CD8-positive, alpha-beta memory T cell (primary cell): ENCODE results near the gene DAB1. TPM values are rescaled to one million over a fixed set of nuclear protein-coding genes. Genes with fewer than 3 reads are reported as not detected.
"Not testable (repeated sequence)": the region's sequence is repeated elsewhere in the genome, so short reads cannot be mapped to it uniquely, and the experiment has no call there.

ENCODE experiments used
- CTCF ChIA-PET: fragments of 350-600 bp; sonication (Branson Sonifier 250); formaldehyde crosslinking; loops from one replicate; lab custom pipeline; 2021; ENCODE audit warnings: antibody characterized with exemption; lab: Charles Lee
- POLR2A ChIA-PET: fragments of 350-600 bp; sonication (Branson Sonifier 250); formaldehyde crosslinking; loops from one replicate; lab custom pipeline; 2021; ENCODE audit warnings: antibody characterized with exemption; lab: Charles Lee
- DNase-seq, 5 donors: peaks; one replicate each; pipeline versions ENCODE4 v3.0.0 to v3.0.0-alpha.2; 2020 to 2022; ENCODE audit warnings: mixed read lengths in 1 of 5
- H3K27ac ChIP-seq: one replicate; pipeline ENCODE4 v1.7.0; 2013; ENCODE audit warnings: low read depth, mild to moderate bottlenecking, low read length, moderate library complexity
- H3K27me3 ChIP-seq: 2 replicates; pipeline ENCODE4 v1.7.0; 2013; ENCODE audit warnings: low read length, mild to moderate bottlenecking; ENCODE audit not compliant: insufficient read depth, poor library complexity, severe bottlenecking
- H3K36me3 ChIP-seq: 2 replicates; pipeline ENCODE4 v1.7.0; 2013; ENCODE audit warnings: mild to moderate bottlenecking, low read length, moderate library complexity; ENCODE audit not compliant: insufficient read depth
- H3K4me1 ChIP-seq: 2 replicates; pipeline ENCODE4 v1.7.0; 2013; ENCODE audit warnings: mild to moderate bottlenecking, low read length, moderate library complexity; ENCODE audit not compliant: insufficient read depth
- H3K4me3 ChIP-seq: 2 replicates; pipeline ENCODE4 v1.7.0; 2013; ENCODE audit warnings: mild to moderate bottlenecking, low read length
- H3K9me3 ChIP-seq: 2 replicates; pipeline ENCODE4 v1.7.0; 2013; ENCODE audit warnings: mild to moderate bottlenecking, low read length
- H3K27ac Mint-ChIP-seq, 8 donors: one replicate each; pipeline ENCODE4 v1.8.0; 2020 to 2021; ENCODE audit warnings: mixed read lengths in 8 of 8, mild to moderate bottlenecking in 6 of 8, inconsistent platforms in 3 of 8, moderate library complexity in 3 of 8
- H3K27me3 Mint-ChIP-seq, 2 donors: one replicate each; pipeline ENCODE4 v1.8.0; 2020 to 2021; ENCODE audit warnings: mixed read lengths in 2 of 2, mild to moderate bottlenecking in 1 of 2, moderate library complexity in 1 of 2
- H3K36me3 Mint-ChIP-seq, 3 donors: one replicate each; pipeline ENCODE4 v1.8.0; 2020 to 2021; ENCODE audit warnings: mixed read lengths in 3 of 3, inconsistent platforms in 1 of 3, mild to moderate bottlenecking in 1 of 3
- H3K4me1 Mint-ChIP-seq, 3 donors: one replicate each; pipeline ENCODE4 v1.8.0; 2020 to 2021; ENCODE audit warnings: mixed read lengths in 3 of 3, inconsistent platforms in 1 of 3, mild to moderate bottlenecking in 1 of 3
- H3K4me3 Mint-ChIP-seq, 7 donors: one replicate each; pipeline ENCODE4 v1.8.0; 2020 to 2021; ENCODE audit warnings: mixed read lengths in 7 of 7, mild to moderate bottlenecking in 6 of 7, moderate library complexity in 4 of 7, inconsistent platforms in 2 of 7
- H3K9me3 Mint-ChIP-seq, 5 donors: one replicate each; pipeline ENCODE4 v1.8.0; 2020 to 2022; ENCODE audit warnings: mixed read lengths in 5 of 5, mild to moderate bottlenecking in 3 of 5, moderate library complexity in 2 of 5, inconsistent platforms in 1 of 5
- polyA plus RNA-seq: library from polyadenylated mRNA; unstranded; fragments of 300-500 nt; fragmentation: Illumina TruSeq; gene quantifications from one replicate; pipeline ENCODE4 v1.2.3, GENCODE V29; 2021
- total RNA-seq, 2 experiments: library from RNA; stranded (reverse); gene quantifications; one replicate each; pipeline ENCODE4 v1.2.3, GENCODE V29; 2021

The DAB1 gene
- total and polyA plus RNA-seq, 3 experiments from 2014 or later, result 0.09 to 1.7 TPM; not detected in 1

DNA sequence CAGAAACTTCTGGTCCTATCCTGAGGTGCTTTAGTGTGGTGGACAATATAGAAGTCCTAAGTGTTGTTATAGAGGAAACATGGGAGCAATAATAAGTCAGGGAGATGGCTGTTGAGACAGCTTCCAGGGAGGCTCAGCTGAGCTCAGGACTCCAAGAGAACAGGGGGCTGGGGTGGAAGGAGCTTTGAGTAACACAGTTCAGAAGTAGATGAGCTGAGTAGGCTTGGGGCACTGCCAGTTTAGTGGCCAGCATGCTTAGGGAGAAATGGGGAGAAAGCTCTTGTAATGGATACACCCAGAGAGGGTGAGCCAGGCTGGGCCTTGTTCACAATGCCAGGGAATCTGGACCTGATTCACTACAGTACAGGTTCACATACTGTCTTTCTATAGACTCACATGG, 201.6 kb downstream of the DAB1 start:
- Histone ChIP-seq H3K36me3 (no peaks in the 10 kb centered on the region), H3K27me3 (no peaks in the 10 kb centered on the region), H3K4me1 (no peaks in the 10 kb centered on the region), H3K27ac (no peak overlapping the region), H3K9me3 (no peaks in the 10 kb centered on the region), H3K4me3 (no peak overlapping the region)
- H3K9me3 Mint-ChIP-seq, result peaks cover 0 to 9% (median 3%) of the 10 kb centered on the region in 5 donors
- no peak overlapping the region for H3K27ac Mint-ChIP-seq
- H3K4me1 Mint-ChIP-seq, result no peaks in the 10 kb centered on the region
- no peak overlapping the region for H3K4me3 Mint-ChIP-seq
- H3K27me3 Mint-ChIP-seq, result peaks cover 0 to 1% of the 10 kb centered on the region in 2 donors
- ChIA-PET POLR2A (no interaction called here), CTCF (no interaction called here)
- DNase-seq, result no peak
- peaks cover 0 to 5% (median 0%) of the 10 kb centered on the region in 3 donors for H3K36me3 Mint-ChIP-seq

GRCh38 chr1:57220905-57221304, 203.0 kb downstream of the DAB1 start:
- DNase-seq, H3K27me3 Mint-ChIP-seq, H3K4me3 ChIP-seq, CTCF ChIA-PET, H3K36me3 ChIP-seq, H3K27ac ChIP-seq, H3K27me3 ChIP-seq, H3K4me1 ChIP-seq, H3K36me3 Mint-ChIP-seq, H3K27ac Mint-ChIP-seq, H3K4me1 Mint-ChIP-seq, H3K9me3 Mint-ChIP-seq, POLR2A ChIA-PET, H3K9me3 ChIP-seq, H3K4me3 Mint-ChIP-seq: not testable (repeated sequence)

DNA sequence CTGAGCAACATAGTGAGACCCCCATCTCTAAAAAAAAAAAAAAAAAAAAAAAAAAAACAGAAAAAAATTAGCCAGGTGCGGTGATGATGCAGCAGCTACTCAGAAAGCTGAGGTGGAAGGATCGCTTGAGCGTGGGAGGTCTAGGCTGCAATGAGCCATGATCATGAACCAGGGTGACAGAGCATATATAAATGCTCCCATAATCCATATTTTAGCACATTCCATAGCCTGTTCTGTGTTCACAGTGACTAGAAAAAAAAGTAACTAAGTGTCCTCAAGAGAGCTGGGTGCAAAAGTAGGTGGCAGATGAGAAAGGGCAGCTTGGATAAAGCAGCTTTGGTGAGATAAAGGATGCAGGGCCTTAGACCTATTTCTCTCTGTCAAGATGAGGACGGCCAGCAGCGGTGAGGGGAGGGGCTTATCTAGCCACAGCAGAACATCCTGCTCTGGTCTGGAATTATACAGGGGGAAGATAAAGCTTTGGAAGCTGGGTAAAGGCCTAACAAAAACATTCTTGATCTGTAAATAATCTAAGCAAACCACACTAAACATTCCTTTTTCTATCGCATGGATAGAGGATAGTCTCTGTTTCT, 205.3 kb downstream of the DAB1 start:
- peaks cover 0 to 5% (median 0%) of the 10 kb centered on the region in 3 donors for H3K36me3 Mint-ChIP-seq
- H3K4me3 ChIP-seq, result no peak overlapping the region
- no peaks in the 10 kb centered on the region for H3K36me3 ChIP-seq
- H3K9me3 ChIP-seq, result no peaks in the 10 kb centered on the region
- H3K27ac Mint-ChIP-seq, result no peak overlapping the region
- H3K9me3 Mint-ChIP-seq, result peaks cover 0 to 9% (median 3%) of the 10 kb centered on the region in 5 donors
- H3K27ac ChIP-seq, result no peak overlapping the region
- ChIA-PET POLR2A (no interaction called here), CTCF (no interaction called here)
- H3K27me3 ChIP-seq, result no peaks in the 10 kb centered on the region
- no peak for DNase-seq
- H3K4me1 ChIP-seq, result no peaks in the 10 kb centered on the region
- peaks cover 0 to 1% of the 10 kb centered on the region in 2 donors for H3K27me3 Mint-ChIP-seq
- H3K4me3 Mint-ChIP-seq, result no peak overlapping the region
- no peaks in the 10 kb centered on the region for H3K4me1 Mint-ChIP-seq

- Histone ChIP-seq H3K27ac (no peak overlapping the region), H3K9me3 (no peaks in the 10 kb centered on the region), H3K27me3 (no peaks in the 10 kb centered on the region), H3K4me1 (no peaks in the 10 kb centered on the region), H3K36me3 (no peaks in the 10 kb centered on the region), H3K4me3 (no peak overlapping the region)
- Mint-ChIP-seq H3K27me3 (peaks cover 0 to 1% of the 10 kb centered on the region in 2 donors), H3K27ac (no peak overlapping the region), H3K9me3 (peaks cover 0 to 9% (median 3%) of the 10 kb centered on the region in 5 donors), H3K36me3 (peaks cover 0 to 5% (median 0%) of the 10 kb centered on the region in 3 donors), H3K4me1 (no peaks in the 10 kb centered on the region), H3K4me3 (no peak overlapping the region)
- POLR2A ChIA-PET, result no interaction called here
- CTCF ChIA-PET, result no interaction called here
- no peak for DNase-seq
Measured at GRCh38 chr1:57217905-57218304, 206.0 kb downstream of the DAB1 start.

DNA sequence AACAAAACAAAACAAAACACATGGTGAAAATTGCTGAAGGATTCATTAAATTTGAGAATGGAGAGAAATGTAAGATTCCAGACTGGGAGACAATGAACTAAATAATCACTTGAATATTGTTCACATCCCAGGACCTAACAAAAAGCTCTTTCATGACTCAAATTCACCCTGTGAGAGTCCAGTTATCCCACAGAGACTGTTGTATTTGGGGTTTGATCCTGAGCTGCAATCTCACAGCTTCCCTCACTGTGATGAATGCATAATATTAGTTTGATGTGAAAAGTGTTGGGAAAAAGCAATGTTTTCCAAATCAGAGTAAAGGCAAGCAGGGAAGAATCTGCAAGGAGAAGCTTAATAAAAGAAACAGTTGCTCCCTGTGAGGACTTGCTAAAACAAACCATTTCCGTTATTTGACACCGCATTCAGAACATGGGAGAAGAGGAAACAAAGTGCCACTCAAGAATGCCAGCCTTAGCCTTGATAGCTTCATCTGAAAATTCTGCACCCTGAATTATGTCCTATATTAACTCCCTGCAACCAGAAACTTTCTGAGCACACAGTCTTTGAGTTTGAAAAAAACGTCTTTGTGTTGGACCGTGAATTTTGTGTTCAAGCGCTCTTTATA, 208.8 kb downstream of the DAB1 start:
- H3K4me3 Mint-ChIP-seq, result no peak overlapping the region
- H3K9me3 Mint-ChIP-seq, result peaks cover 0 to 5% (median 0%) of the 10 kb centered on the region in 5 donors
- peaks cover 0 to under 1% (median 0%) of the 10 kb centered on the region in 3 donors for H3K36me3 Mint-ChIP-seq
- POLR2A ChIA-PET, result interaction anchor here (0.6 kb wide), 1 partner anchor 1212 kb away, joined by 4 read pairs; no protein-coding TSS in a partner anchor
- Histone ChIP-seq H3K27ac (no peak overlapping the region), H3K4me1 (no peaks in the 10 kb centered on the region), H3K9me3 (no peaks in the 10 kb centered on the region), H3K4me3 (no peak overlapping the region), H3K36me3 (no peaks in the 10 kb centered on the region), H3K27me3 (no peaks in the 10 kb centered on the region)
- H3K4me1 Mint-ChIP-seq, result no peaks in the 10 kb centered on the region
- no peak overlapping the region for H3K27ac Mint-ChIP-seq
- H3K27me3 Mint-ChIP-seq, result peaks cover 0 to 1% of the 10 kb centered on the region in 2 donors
- DNase-seq, result no peak
- CTCF ChIA-PET, result no interaction called here

- CTCF ChIA-PET, result no interaction called here
Measured at GRCh38 chr1:57210881-57211280, 213.0 kb downstream of the DAB1 start.

GRCh38 chr1:57209495-57209894, 214.4 kb downstream of the DAB1 start:
- Histone ChIP-seq H3K27me3 (no peaks in the 10 kb centered on the region), H3K9me3 (no peaks in the 10 kb centered on the region), H3K27ac (no peak overlapping the region), H3K4me3 (no peak overlapping the region), H3K36me3 (no peaks in the 10 kb centered on the region), H3K4me1 (no peaks in the 10 kb centered on the region)
- no peak for DNase-seq
- Mint-ChIP-seq H3K36me3 (no peaks in the 10 kb centered on the region), H3K4me1 (no peaks in the 10 kb centered on the region), H3K4me3 (no peak overlapping the region), H3K9me3 (peaks cover 0 to 2% (median 0%) of the 10 kb centered on the region in 5 donors), H3K27ac (no peak overlapping the region), H3K27me3 (no peaks in the 10 kb centered on the region)
- POLR2A ChIA-PET, result no interaction called here
- CTCF ChIA-PET, result no interaction called here

More at GRCh38 chr1:57210881-57211280, 213.0 kb downstream of the DAB1 start:
- Mint-ChIP-seq H3K36me3 (no peaks in the 10 kb centered on the region), H3K4me1 (no peaks in the 10 kb centered on the region), H3K9me3 (peaks cover 0 to 2% (median 0%) of the 10 kb centered on the region in 5 donors), H3K4me3 (no peak overlapping the region), H3K27ac (peak overlapping the region in 1 of 8 donors; percentile 58), H3K27me3 (no peaks in the 10 kb centered on the region)
- Histone ChIP-seq H3K4me1 (no peaks in the 10 kb centered on the region), H3K36me3 (no peaks in the 10 kb centered on the region), H3K9me3 (no peaks in the 10 kb centered on the region), H3K4me3 (no peak overlapping the region), H3K27ac (no peak overlapping the region), H3K27me3 (no peaks in the 10 kb centered on the region)
- POLR2A ChIA-PET, result no interaction called here
- DNase-seq, result no peak

- Histone ChIP-seq H3K4me3 (no peak overlapping the region), H3K36me3 (no peaks in the 10 kb centered on the region), H3K4me1 (no peaks in the 10 kb centered on the region), H3K27me3 (no peaks in the 10 kb centered on the region), H3K27ac (no peak overlapping the region), H3K9me3 (no peaks in the 10 kb centered on the region)
- Mint-ChIP-seq H3K9me3 (peaks cover 0 to 2% (median 0%) of the 10 kb centered on the region in 5 donors), H3K27ac (no peak overlapping the region), H3K4me1 (no peaks in the 10 kb centered on the region), H3K27me3 (no peaks in the 10 kb centered on the region), H3K36me3 (no peaks in the 10 kb centered on the region), H3K4me3 (no peak overlapping the region)
- DNase-seq, result no peak
- ChIA-PET POLR2A (no interaction called here), CTCF (no interaction called here)
Measured at GRCh38 chr1:57208741-57209302, 215.0 kb downstream of the DAB1 start.
